ENCODE measurements around the gene WDR3.

- TF ChIP-seq EZH2 (IDR thresholded peaks at IDR 0.05; ENCODE audit: borderline replicate concordance, insufficient read depth, low read depth, low read length, poor library complexity, severe bottlenecking) = no peak
- TF ChIP-seq CTCF (IDR thresholded peaks at IDR 0.05) = no peak
Observed at GRCh38 chr1:117921991-117922390, 7.5 kb upstream of the WDR3 start.
